Panc1 (cell line): ENCODE data around the gene SLC1A3. TPM values are rescaled to one million over a fixed set of nuclear protein-coding genes. Genes with fewer than 3 reads are reported as not detected.

Experiments
- ATAC-seq: fragments of 200-7000 bp; cut with Tn5 transposase; 2 replicates; pipeline ENCODE4 v1.9.1; 2020; ENCODE audit warnings: mild to moderate bottlenecking, moderate library complexity
- BruUV-seq: library from RNA; stranded (reverse); fragments of 400-500 nt; replicated peaks from 2 replicates; lab custom pipeline; 2021; lab: Mats Ljungman, UMichigan
- CTCF ChIA-PET: fragments of 300-600 bp; sonication (Branson Sonifier 250); formaldehyde crosslinking; loops from one replicate; lab custom pipeline; 2022; ENCODE audit warnings: antibody characterized with exemption; lab: Charles Lee
- POLR2A ChIA-PET: fragments of 300-600 bp; sonication (Branson Sonifier 250); formaldehyde crosslinking; loops from one replicate; lab custom pipeline; 2022; ENCODE audit warnings: antibody characterized with exemption; lab: Charles Lee
- DNase-seq: peaks from one replicate; pipeline ENCODE4 v3.0.0-alpha.2; 2010; ENCODE audit warnings: low read depth, low spot score
- H3K27ac ChIP-seq: 2 replicates; pipeline ENCODE4 v1.5.1; 2011; ENCODE audit warnings: mild to moderate bottlenecking, low read length, inconsistent platforms
- H3K27me3 ChIP-seq: fragments of 200-500 bp; sonication (Bioruptor generic); 2 replicates; pipeline ENCODE4 v1.6.0; 2014; ENCODE audit warnings: low read length, inconsistent platforms; ENCODE audit not compliant: control insufficient read depth, insufficient read depth
- H3K36me3 ChIP-seq: fragments of 200-500 bp; sonication (Bioruptor generic); 2 replicates; pipeline ENCODE4 v1.5.1; 2014; ENCODE audit warnings: inconsistent platforms, mild to moderate bottlenecking, low read length, moderate library complexity; ENCODE audit not compliant: control insufficient read depth, insufficient read depth
- H3K4me1 ChIP-seq: 2 replicates; pipeline ENCODE4 v1.5.1; 2011; ENCODE audit warnings: inconsistent platforms, mild to moderate bottlenecking, low read length, moderate library complexity; ENCODE audit not compliant: control insufficient read depth, insufficient read depth
- H3K4me3 ChIP-seq, 2 experiments: 2 replicates each; pipeline ENCODE4 v1.5.1; 2011 to 2012; ENCODE audit warnings: low read depth in 2 of 2, low read length in 2 of 2, mild to moderate bottlenecking in 2 of 2, inconsistent platforms in 1 of 2, moderate library complexity in 1 of 2
- H3K9me3 ChIP-seq: fragments of 200-500 bp; sonication (Bioruptor generic); 2 replicates; pipeline ENCODE4 v1.5.1; 2014; ENCODE audit warnings: low read depth, mild to moderate bottlenecking, inconsistent platforms, low read length, moderate library complexity; ENCODE audit not compliant: control insufficient read depth, insufficient read depth
- CTCF ChIP-seq: fragments of 450-650 bp; IDR thresholded peaks from 2 replicates; pipeline ENCODE4 v1.5.1; 2017; ENCODE audit warnings: mild to moderate bottlenecking
- POLR2AphosphoS5 ChIP-seq: IDR thresholded peaks from 2 replicates; pipeline ENCODE4 v1.6.1; 2012; ENCODE audit warnings: mild to moderate bottlenecking, low read depth, low read length, moderate library complexity
- REST ChIP-seq, 2 experiments: IDR thresholded peaks; 2 replicates each; pipeline ENCODE4 v1.6.1; 2011 to 2012; ENCODE audit warnings: low read depth in 2 of 2, control low read depth in 1 of 2, low read length in 1 of 2, mild to moderate bottlenecking in 1 of 2, moderate library complexity in 1 of 2; ENCODE audit not compliant: insufficient read depth in 1 of 2
- SIN3A ChIP-seq: IDR thresholded peaks from 2 replicates; pipeline ENCODE4 v1.6.1; 2012; ENCODE audit warnings: low read depth, mild to moderate bottlenecking, low read length, moderate library complexity, borderline replicate concordance; ENCODE audit not compliant: insufficient read depth
- TCF7L2 ChIP-seq: IDR thresholded peaks from 2 replicates; pipeline ENCODE4 v1.6.1; 2011; ENCODE audit warnings: mild to moderate bottlenecking, low read depth, low read length, inconsistent platforms
- in situ Hi-C: cut with HindIII; loops from 2 replicates; pipeline ENCODE4 v1.10.0; 2016; ENCODE audit warnings: low sequenced_read_pairs, low pct_unique_long_range_greater_than_20kb
- intact Hi-C: fragments of 100-400 bp; cut with micrococcal nuclease; formaldehyde crosslinking; loops from one replicate; pipeline ENCODE4 v1.10.0; 2022; ENCODE audit not compliant: unreplicated experiment
- total RNA-seq: library from RNA; stranded (reverse); gene quantifications from one replicate; pipeline ENCODE4 v1.2.1, GENCODE V29; 2021; ENCODE audit not compliant: unreplicated experiment

Gene SLC1A3
- total RNA-seq, 1 experiment from 2014 or later: 0.13 TPM

GRCh38 chr5:36593867-36594266 is 12.5 kb upstream of the SLC1A3 start:
- ChIA-PET CTCF (no interaction called here), POLR2A (no interaction called here)
- Histone ChIP-seq H3K4me1 (no peaks in the 10 kb centered on the region), H3K36me3 (no peaks in the 10 kb centered on the region), H3K27ac (no peak overlapping the region), H3K27me3 (no peaks in the 10 kb centered on the region), H3K9me3 (no peaks in the 10 kb centered on the region), H3K4me3 (no peak overlapping the region)
- TF ChIP-seq CTCF (no peak), SIN3A (no peak), TCF7L2 (no peak), POLR2AphosphoS5 (no peak), REST (IDR thresholded peaks at IDR 0.05; ENCODE audit: insufficient read depth in 1 of 2, low read depth in 2 of 2, low read length in 1 of 2) (no peak)
- BruUV-seq: no TSS peak
- ATAC-seq (no peak), DNase-seq (no peak)
- in situ Hi-C loops (no loop called here), intact Hi-C loops (no loop called here)

- no peaks in the 10 kb centered on the region for H3K27me3 ChIP-seq
- CTCF ChIA-PET: no interaction called here
- no TSS peak for BruUV-seq
- in situ Hi-C loops (no loop called here), intact Hi-C loops (no loop called here)
- H3K36me3 ChIP-seq: no peaks in the 10 kb centered on the region
- H3K27ac ChIP-seq: no peak overlapping the region
- DNase-seq (no peak), ATAC-seq (no peak)
- no peak overlapping the region for H3K4me3 ChIP-seq
- H3K9me3 ChIP-seq: no peaks in the 10 kb centered on the region
- POLR2A ChIA-PET: no interaction called here
- TF ChIP-seq CTCF (no peak), SIN3A (no peak), REST (IDR thresholded peaks at IDR 0.05; ENCODE audit: insufficient read depth in 1 of 2, low read depth in 2 of 2, low read length in 1 of 2) (no peak)
- H3K4me1 ChIP-seq: no peaks in the 10 kb centered on the region
These were observed 10.2 kb upstream of the SLC1A3 start for GRCh38 chr5:36596247-36596646.
